GM18520 (cell line): Measurements from ENCODE around the gene FAM219B.
"Not testable (repeated sequence)": the region's sequence is repeated elsewhere in the genome, so short reads cannot be mapped to it uniquely, and the experiment has no call there.

ENCODE experiments used
- ATAC-seq: cut with Tn5 transposase; IDR thresholded peaks from one replicate; pipeline ENCODE4 v1.9.1; 2021; ENCODE audit not compliant: unreplicated experiment

FAM219B gene

GRCh38 chr15:74904190-74904805, 2.4 kb downstream of the FAM219B start:
- ATAC-seq = no peak

- ATAC-seq = no peak
These were observed 3.0 kb downstream of the FAM219B start for GRCh38 chr15:74903676-74904075.

- no peak for ATAC-seq
These were observed 4.2 kb downstream of the FAM219B start for GRCh38 chr15:74902295-74903075.

- ATAC-seq = no peak
These were observed 5.0 kb downstream of the FAM219B start for GRCh38 chr15:74901612-74902063.

- ATAC-seq = no peak
These were observed 9.3 kb downstream of the FAM219B start for GRCh38 chr15:74897300-74897701.

GRCh38 chr15:74896316-74896715, 10.3 kb downstream of the FAM219B start:
- ATAC-seq = no peak

- ATAC-seq = no peak
These were observed 10.8 kb downstream of the FAM219B start for GRCh38 chr15:74895830-74896229.

GRCh38 chr15:74894383-74894782, 12.3 kb downstream of the FAM219B start:
- ATAC-seq = not testable (repeated sequence)

GRCh38 chr15:74893627-74894026, 13.0 kb downstream of the FAM219B start:
- ATAC-seq = no peak

GRCh38 chr15:74892931-74893330, 13.7 kb downstream of the FAM219B start:
- ATAC-seq = no peak

- ATAC-seq = no peak
These were observed 14.3 kb downstream of the FAM219B start for GRCh38 chr15:74892313-74892712.

- ATAC-seq = no peak
These were observed 15.2 kb downstream of the FAM219B start for GRCh38 chr15:74891469-74891868.

- ATAC-seq = no peak
These were observed 16.0 kb downstream of the FAM219B start for GRCh38 chr15:74890665-74890960.

GRCh38 chr15:74889883-74890664, 16.6 kb downstream of the FAM219B start, which contains the start of gene MPI:
Gene MPI, plus strand, starts transcription at chr15:74890042. Its CDS starts 32 bp downstream, at chr15:74890074.
- peak; percentile 82 for ATAC-seq

GRCh38 chr15:74889390-74889882, 17.2 kb downstream of the FAM219B start:
- ATAC-seq = no peak

GRCh38 chr15:74888716-74889115, 17.9 kb downstream of the FAM219B start:
- no peak for ATAC-seq

- ATAC-seq = not testable (repeated sequence)
These were observed 19.0 kb downstream of the FAM219B start for GRCh38 chr15:74887537-74888193.

GRCh38 chr15:74885461-74885860, 21.2 kb downstream of the FAM219B start:
- ATAC-seq = no peak

- ATAC-seq = no peak
These were observed 22.0 kb downstream of the FAM219B start for GRCh38 chr15:74884428-74885223.

GRCh38 chr15:74882528-74882927, 24.1 kb downstream of the FAM219B start:
- no peak for ATAC-seq
